GM21390 (cell line): ENCODE results near the gene TRMT6.

ENCODE experiments used
- ATAC-seq: cut with Tn5 transposase; IDR thresholded peaks from one replicate; pipeline ENCODE4 v1.9.1; 2021; ENCODE audit not compliant: unreplicated experiment

TRMT6 gene

GRCh38 chr20:5900908-5901307 is 49.4 kb downstream of the TRMT6 start:
- ATAC-seq = no peak

DNA sequence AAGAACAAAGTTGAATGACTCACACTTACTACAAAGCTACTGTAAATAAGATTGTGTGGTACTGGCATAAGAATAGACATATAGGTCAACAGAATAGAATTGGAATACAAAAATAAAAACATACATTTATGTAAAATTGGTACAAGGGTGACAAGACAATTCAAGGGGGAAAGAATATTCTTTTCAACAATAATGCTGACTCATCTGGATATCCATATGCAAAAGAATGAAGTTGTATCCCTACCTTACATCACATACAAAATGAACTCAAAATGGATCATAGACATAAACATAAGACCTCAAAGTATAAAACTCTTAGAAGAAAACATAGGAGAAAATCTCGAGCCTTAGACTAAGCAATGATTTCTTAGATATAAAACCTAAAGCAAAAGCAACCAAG is 50.9 kb downstream of the TRMT6 start:
- no peak for ATAC-seq

DNA sequence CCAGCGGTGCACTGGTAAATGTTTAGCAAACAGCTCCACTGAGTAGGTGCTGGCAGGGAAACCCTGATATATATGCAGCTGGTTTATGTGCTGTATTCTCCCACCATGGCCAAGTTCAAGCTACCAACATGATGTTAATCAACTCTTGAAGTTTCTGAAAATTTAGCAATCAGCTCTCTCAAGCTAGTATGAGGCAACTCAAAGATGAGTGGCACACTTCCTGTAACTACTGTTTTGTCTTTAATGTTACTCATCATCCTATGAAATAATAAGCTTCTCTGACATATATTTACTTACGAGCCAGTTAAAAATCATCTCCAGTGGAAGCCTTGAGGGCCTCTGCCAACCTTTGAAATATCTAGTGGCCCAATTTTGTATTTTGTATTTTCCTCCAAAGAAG is 54.7 kb downstream of the TRMT6 start:
- ATAC-seq = no peak

GRCh38 chr20:5893621-5894020 is 56.7 kb downstream of the TRMT6 start:
- no peak for ATAC-seq

DNA sequence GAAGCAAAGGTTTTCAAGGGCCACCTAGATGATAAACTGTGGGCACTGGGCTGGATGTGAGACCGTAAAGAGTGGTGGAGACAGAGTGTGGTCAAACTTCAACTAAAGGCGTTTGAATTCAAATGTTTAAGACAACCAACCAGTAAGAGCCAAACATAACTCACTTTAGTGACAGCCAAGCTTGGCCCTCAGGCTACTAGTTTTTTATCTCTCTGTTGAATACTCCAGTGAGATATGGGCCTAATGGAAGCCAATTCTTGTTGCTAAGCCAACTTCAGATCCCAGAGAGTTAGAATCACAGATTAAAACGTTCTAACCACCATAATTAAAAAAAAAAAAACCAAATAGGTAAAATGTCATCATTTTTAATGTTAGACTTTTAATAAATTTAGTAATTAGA is 57.3 kb downstream of the TRMT6 start:
- ATAC-seq = no peak

DNA sequence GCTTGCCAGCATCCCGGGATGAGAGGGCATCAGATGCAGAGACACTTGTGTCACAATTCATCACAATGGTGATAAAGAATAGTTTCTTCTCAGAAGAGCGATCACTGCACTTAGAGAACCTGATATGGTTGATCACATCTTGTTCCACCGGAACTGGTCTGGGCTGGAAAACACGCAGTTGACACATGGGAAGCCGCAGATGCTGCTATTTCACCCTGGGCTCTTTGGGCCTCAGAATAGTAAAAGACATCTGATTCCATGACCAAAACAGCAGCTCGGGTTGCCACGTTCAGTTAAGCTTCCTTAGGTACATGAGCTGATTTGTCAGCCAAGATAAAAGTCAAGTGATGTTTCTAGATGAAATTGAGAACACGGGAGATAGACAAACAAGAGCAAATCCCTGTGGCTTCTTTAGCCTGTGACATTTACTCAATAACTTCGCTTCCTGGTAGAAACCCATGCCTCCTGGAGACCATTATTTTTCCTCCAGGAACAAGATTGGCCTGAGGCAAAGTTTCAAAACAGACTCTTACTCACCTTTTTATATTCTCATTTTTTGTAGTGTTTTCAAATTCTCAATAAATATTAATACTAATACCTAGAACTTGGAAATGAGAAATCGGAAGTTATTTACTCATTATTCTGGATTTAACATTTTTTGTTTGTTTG is 59.4 kb downstream of the TRMT6 start:
- no peak for ATAC-seq

DNA sequence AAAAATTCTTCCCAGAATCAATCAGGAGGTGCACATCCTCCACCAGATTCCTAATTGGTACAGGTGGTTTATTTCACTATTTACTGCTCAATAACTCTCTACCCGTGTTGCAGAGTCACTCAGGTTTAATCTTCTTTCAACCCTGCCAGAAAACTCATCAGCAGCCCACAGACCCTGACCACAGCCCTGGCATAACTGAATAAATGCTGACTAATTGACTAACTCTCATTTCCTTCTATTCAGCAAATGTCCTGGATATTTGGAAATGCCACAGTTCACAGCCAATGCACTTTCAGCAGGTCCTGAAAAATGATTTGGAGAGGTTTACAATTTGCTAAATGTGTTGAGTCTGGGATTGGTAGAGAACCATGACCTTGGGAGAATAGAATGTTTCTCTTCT is 62.3 kb downstream of the TRMT6 start:
- no peak for ATAC-seq

DNA sequence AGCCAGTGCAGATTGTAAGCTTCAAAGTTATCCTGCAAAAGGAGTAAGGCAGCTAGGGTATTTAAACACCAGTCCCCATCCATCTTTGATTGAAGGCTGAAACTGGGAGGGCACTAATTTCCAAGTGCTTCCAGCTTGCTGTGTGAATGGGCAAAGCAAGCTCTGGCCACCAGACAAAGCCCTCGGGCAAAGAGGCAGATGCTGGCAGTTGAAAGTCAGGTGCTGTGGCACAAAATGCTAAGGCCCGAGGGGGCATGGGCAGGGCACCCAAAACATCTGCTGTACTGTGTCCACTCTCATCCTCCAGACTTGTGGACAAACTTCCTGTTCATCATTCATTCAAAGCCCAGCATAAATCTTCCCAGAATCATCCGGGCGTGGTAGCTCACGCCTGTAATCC is 62.9 kb downstream of the TRMT6 start:
- no peak for ATAC-seq
